Measurements from ENCODE around the gene GOSR1.

GRCh38 chr17:30551996-30552339, 74.8 kb downstream of the GOSR1 start:
- TF ChIP-seq CTCF (IDR thresholded peaks at IDR 0.05) (no peak), POLR2A (IDR thresholded peaks at IDR 0.05) (no peak), POLR2AphosphoS5 (IDR thresholded peaks at IDR 0.05; ENCODE audit: insufficient read depth in 1 of 2, low read depth in 1 of 2) (no peak)

Measured in vagina (tissue), 2 donors.